Measurements from ENCODE around the gene ITPKB. TPM values are rescaled to one million over a fixed set of nuclear protein-coding genes. Genes with fewer than 3 reads are reported as not detected.

ITPKB gene
- total RNA-seq, 1 experiment from 2014 or later, result 9.5 TPM

DNA sequence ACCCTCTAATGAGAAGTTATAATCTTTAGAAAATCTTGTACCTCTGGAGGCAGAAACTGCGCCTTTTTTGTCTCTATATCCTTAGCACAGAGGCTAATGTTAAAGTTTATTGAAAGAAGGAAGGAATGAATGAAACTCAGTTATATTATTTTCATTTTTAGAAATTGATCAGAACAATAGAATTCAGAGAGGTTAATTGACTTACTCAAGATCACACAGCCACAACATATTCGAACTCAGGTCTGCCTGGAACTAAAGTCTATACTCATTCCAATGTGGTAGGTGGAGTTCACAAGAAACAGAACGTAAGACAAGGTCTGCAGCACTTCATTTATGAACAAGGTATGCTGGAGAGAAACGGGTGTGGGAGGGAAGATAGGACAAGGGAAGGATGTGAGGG, 23.0 kb upstream of the ITPKB start:
- no TSS peak for BruUV-seq (replicated peaks)
- DNase-seq (ENCODE audit: unreplicated experiment), result no peak
- peak overlapping the region; percentile 28 for H3K27ac Mint-ChIP-seq (ENCODE audit: low read depth, unreplicated experiment)
- intact Hi-C loops (cut with micrococcal nuclease), result loop anchor here (2.0 to 5.0 kb wide), 2 partner anchors 23 to 105 kb away; partner anchors contain the start of gene ITPKB
- no peak for TF ChIP-seq CTCF (IDR thresholded peaks at IDR 0.05; ENCODE audit: unreplicated experiment)
- ChIA-PET CTCF (interaction anchor here (0.6 to 1.8 kb wide), 8 partner anchors 11 to 510 kb away, joined by 3 to 6 read pairs (median 4); no protein-coding TSS in a partner anchor), POLR2A (interaction anchor here (0.7 to 7.1 kb wide), 15 partner anchors 8 to 85 kb away, joined by 3 to 65 read pairs (median 5); partner anchors contain the start of gene ITPKB)
- H3K4me1 Mint-ChIP-seq (ENCODE audit: insufficient read depth, unreplicated experiment), result peaks cover 37% of the 10 kb centered on the region
- no peak overlapping the region for H3K4me3 Mint-ChIP-seq (ENCODE audit: unreplicated experiment)
- no peaks in the 10 kb centered on the region for H3K27me3 Mint-ChIP-seq (ENCODE audit: insufficient read depth, unreplicated experiment)
- H3K36me3 Mint-ChIP-seq (ENCODE audit: insufficient read depth, unreplicated experiment), result no peaks in the 10 kb centered on the region
- no peaks in the 10 kb centered on the region for H3K9me3 Mint-ChIP-seq (ENCODE audit: unreplicated experiment)

GRCh38 chr1:226761322-226761721, 22.2 kb upstream of the ITPKB start:
- BruUV-seq (replicated peaks), result no TSS peak
- no peak overlapping the region for H3K4me3 Mint-ChIP-seq (ENCODE audit: unreplicated experiment)
- no peaks in the 10 kb centered on the region for H3K36me3 Mint-ChIP-seq (ENCODE audit: insufficient read depth, unreplicated experiment)
- no peak for TF ChIP-seq CTCF (IDR thresholded peaks at IDR 0.05; ENCODE audit: unreplicated experiment)
- no peaks in the 10 kb centered on the region for H3K9me3 Mint-ChIP-seq (ENCODE audit: unreplicated experiment)
- peak overlapping the region; percentile 28 for H3K27ac Mint-ChIP-seq (ENCODE audit: low read depth, unreplicated experiment)
- CTCF ChIA-PET, result interaction anchor here (0.7 to 2.4 kb wide), 8 partner anchors 9 to 127 kb away, joined by 3 to 8 read pairs (median 4); no protein-coding TSS in a partner anchor
- peaks cover 37% of the 10 kb centered on the region for H3K4me1 Mint-ChIP-seq (ENCODE audit: insufficient read depth, unreplicated experiment)
- intact Hi-C loops (cut with micrococcal nuclease), result loop anchor here (5.0 kb wide), 1 partner anchor 104 kb away; no protein-coding TSS in a partner anchor
- DNase-seq (ENCODE audit: unreplicated experiment), result peak; percentile 39
- POLR2A ChIA-PET, result interaction anchor here (0.7 to 7.1 kb wide), 19 partner anchors 9 to 178 kb away, joined by 3 to 65 read pairs (median 5); partner anchors contain the start of gene ITPKB
- H3K27me3 Mint-ChIP-seq (ENCODE audit: insufficient read depth, unreplicated experiment), result no peaks in the 10 kb centered on the region

- TF ChIP-seq CTCF (IDR thresholded peaks at IDR 0.05; ENCODE audit: unreplicated experiment), result no peak
- Mint-ChIP-seq H3K27me3 (ENCODE audit: insufficient read depth, unreplicated experiment) (no peaks in the 10 kb centered on the region), H3K27ac (ENCODE audit: low read depth, unreplicated experiment) (no peak overlapping the region), H3K36me3 (ENCODE audit: insufficient read depth, unreplicated experiment) (no peaks in the 10 kb centered on the region), H3K9me3 (ENCODE audit: unreplicated experiment) (no peaks in the 10 kb centered on the region), H3K4me3 (ENCODE audit: unreplicated experiment) (no peak overlapping the region), H3K4me1 (ENCODE audit: insufficient read depth, unreplicated experiment) (no peaks in the 10 kb centered on the region)
- DNase-seq (ENCODE audit: unreplicated experiment), result no peak
- CTCF ChIA-PET, result interaction anchor here (1.0 kb wide), 1 partner anchor 44 kb away, joined by 3 read pairs; no protein-coding TSS in a partner anchor
- POLR2A ChIA-PET, result interaction anchor here (3.2 kb wide), 1 partner anchor 16 kb away, joined by 9 read pairs; the partner anchor contains the start of gene ITPKB
- BruUV-seq (replicated peaks), result no TSS peak
- intact Hi-C loops (cut with micrococcal nuclease), result no loop called here
These were observed 15.9 kb upstream of the ITPKB start for GRCh38 chr1:226754793-226755533.

DNA sequence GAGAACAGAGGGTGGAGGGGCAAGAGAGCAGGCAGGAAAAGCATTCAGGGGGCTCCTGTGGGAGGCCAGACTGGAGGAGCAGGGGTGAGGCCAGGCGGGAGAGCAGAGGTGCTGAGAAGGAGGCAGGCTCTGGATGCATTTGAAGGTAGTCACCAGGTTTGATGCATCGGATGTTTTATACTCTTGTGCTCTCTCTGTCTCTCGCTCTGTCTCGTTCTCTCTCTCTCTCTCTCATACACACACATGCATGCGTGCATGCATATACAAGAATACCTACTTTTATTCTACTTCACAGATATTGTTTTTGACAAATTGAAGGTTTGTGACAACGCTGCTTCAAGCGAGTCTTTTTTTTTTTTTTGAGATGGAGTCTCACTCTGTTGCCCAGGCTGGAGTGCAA, 15.0 kb upstream of the ITPKB start:
- BruUV-seq (replicated peaks), result no TSS peak
- no peaks in the 10 kb centered on the region for H3K9me3 Mint-ChIP-seq (ENCODE audit: unreplicated experiment)
- H3K4me3 Mint-ChIP-seq (ENCODE audit: unreplicated experiment), result no peak overlapping the region
- DNase-seq (ENCODE audit: unreplicated experiment), result no peak
- ChIA-PET CTCF (no interaction called here), POLR2A (interaction anchor here (3.2 kb wide), 1 partner anchor 15 kb away, joined by 9 read pairs; the partner anchor contains the start of gene ITPKB)
- intact Hi-C loops (cut with micrococcal nuclease), result no loop called here
- no peak for TF ChIP-seq CTCF (IDR thresholded peaks at IDR 0.05; ENCODE audit: unreplicated experiment)
- H3K36me3 Mint-ChIP-seq (ENCODE audit: insufficient read depth, unreplicated experiment), result no peaks in the 10 kb centered on the region
- no peak overlapping the region for H3K27ac Mint-ChIP-seq (ENCODE audit: low read depth, unreplicated experiment)
- no peaks in the 10 kb centered on the region for H3K4me1 Mint-ChIP-seq (ENCODE audit: insufficient read depth, unreplicated experiment)
- H3K27me3 Mint-ChIP-seq (ENCODE audit: insufficient read depth, unreplicated experiment), result no peaks in the 10 kb centered on the region

Measured in MCF 10A (cell line).